Urinary bladder (tissue), 4 donors: Measurements from ENCODE around the gene ANTXR2. TPM values are rescaled to one million over a fixed set of nuclear protein-coding genes. Genes with fewer than 3 reads are reported as not detected.
"Not testable (repeated sequence)": the region's sequence is repeated elsewhere in the genome, so short reads cannot be mapped to it uniquely, and the experiment has no call there.

Experiments
- DNase-seq: peaks from one replicate; pipeline ENCODE4 v3.0.0-alpha.2; 2015; ENCODE audit errors: extremely low spot score
- H3K27ac ChIP-seq: one replicate; pipeline ENCODE4 v1.5.1; 2013; ENCODE audit warnings: low read depth, mild to moderate bottlenecking, moderate library complexity
- H3K36me3 ChIP-seq: one replicate; pipeline ENCODE4 v1.6.1; 2013; ENCODE audit warnings: mild to moderate bottlenecking, moderate library complexity; ENCODE audit not compliant: insufficient read depth
- H3K4me1 ChIP-seq: one replicate; pipeline ENCODE4 v1.6.1; 2013; ENCODE audit warnings: mild to moderate bottlenecking, moderate library complexity; ENCODE audit not compliant: insufficient read depth
- H3K4me3 ChIP-seq: one replicate; pipeline ENCODE4 v1.5.1; 2013; ENCODE audit warnings: low read depth, low read length
- WGBS: extraction: QIAGEN DNeasy Blood & Tissue Kit; methylation state at CpG from one replicate; pipeline ENCODE4 v1.1.7; 2013; 5-methylcytosine and 5-hydroxymethylcytosine counted together
- polyA plus RNA-seq: library from polyadenylated mRNA; stranded (reverse); fragments of 200-250 nt; gene quantifications from one replicate; pipeline ENCODE4 v1.2.3, GENCODE V29; 2013
- total RNA-seq: library from RNA; depleted of rRNA; stranded (reverse); fragments of >200 nt; gene quantifications from one replicate; pipeline ENCODE4 v1.2.3, GENCODE V29; 2014
- donor health status: healthy with polysubstance abuse.
- donor health status: healthy.

Gene ANTXR2
- total and polyA plus RNA-seq, 2 donors, result 133 to 149 TPM

GRCh38 chr4:79993476-79993875 lies 79.6 kb downstream of the ANTXR2 start:
- H3K4me3 ChIP-seq, result no peak overlapping the region
- no peaks in the 10 kb centered on the region for H3K36me3 ChIP-seq
- H3K4me1 ChIP-seq, result peaks cover 1% of the 10 kb centered on the region
- WGBS, result 73% methylated on average over 2 of the region's 2 CpGs
- no peak for DNase-seq
- no peak overlapping the region for H3K27ac ChIP-seq

DNA sequence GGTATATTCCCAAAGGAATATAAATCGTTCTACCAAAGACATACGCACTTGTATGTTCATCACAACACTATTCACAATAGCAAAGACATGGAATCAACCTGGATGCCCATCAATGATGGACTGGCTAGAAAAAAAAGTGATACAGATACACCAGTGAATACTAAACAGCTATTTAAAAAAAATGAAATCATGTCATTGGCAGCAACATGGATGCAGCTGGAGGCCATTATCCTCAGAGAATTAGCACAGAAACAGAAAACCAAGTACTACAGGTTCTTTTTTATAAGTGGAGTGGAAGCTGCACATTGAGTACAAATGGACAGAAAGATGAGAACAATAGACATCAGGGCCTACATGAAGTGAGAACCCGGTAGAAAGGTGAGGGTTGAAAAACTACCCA lies 81.4 kb downstream of the ANTXR2 start:
- Histone ChIP-seq H3K27ac (no peak overlapping the region), H3K4me3 (no peak overlapping the region), H3K4me1 (no peaks in the 10 kb centered on the region), H3K36me3 (no peaks in the 10 kb centered on the region)
- 97% methylated on average over 3 of the region's 3 CpGs for WGBS
- DNase-seq, result no peak

- not testable (repeated sequence) for H3K4me3 ChIP-seq, H3K27ac ChIP-seq, DNase-seq, H3K36me3 ChIP-seq, H3K4me1 ChIP-seq
- 90% methylated on average over 2 of the region's 2 CpGs for WGBS
Observed at GRCh38 chr4:79991100-79991499, 81.9 kb downstream of the ANTXR2 start.

- 94% methylated on average over 1 of the region's 1 CpG for WGBS
- no peak overlapping the region for H3K27ac ChIP-seq
- no peaks in the 10 kb centered on the region for H3K36me3 ChIP-seq
- DNase-seq, result no peak
- no peaks in the 10 kb centered on the region for H3K4me1 ChIP-seq
- no peak overlapping the region for H3K4me3 ChIP-seq
Observed at GRCh38 chr4:79987401-79987800, 85.6 kb downstream of the ANTXR2 start.

GRCh38 chr4:79983431-79983830 lies 89.6 kb downstream of the ANTXR2 start:
- 92% methylated on average over 4 of the region's 4 CpGs for WGBS
- DNase-seq, result no peak
- no peak overlapping the region for H3K4me3 ChIP-seq
- no peaks in the 10 kb centered on the region for H3K4me1 ChIP-seq
- H3K36me3 ChIP-seq, result no peaks in the 10 kb centered on the region
- H3K27ac ChIP-seq, result no peak overlapping the region

- Histone ChIP-seq H3K27ac (no peak overlapping the region), H3K4me3 (no peak overlapping the region), H3K4me1 (no peaks in the 10 kb centered on the region), H3K36me3 (no peaks in the 10 kb centered on the region)
- WGBS, result 60% methylated on average over 1 of the region's 1 CpG
- DNase-seq, result no peak
Observed at GRCh38 chr4:79982601-79983322, 90.3 kb downstream of the ANTXR2 start.

GRCh38 chr4:79980448-79980847 lies 92.6 kb downstream of the ANTXR2 start:
- Histone ChIP-seq H3K27ac (no peak overlapping the region), H3K4me3 (no peak overlapping the region), H3K36me3 (no peaks in the 10 kb centered on the region), H3K4me1 (no peaks in the 10 kb centered on the region)
- WGBS, result 29% methylated on average over 2 of the region's 2 CpGs
- DNase-seq, result no peak

DNA sequence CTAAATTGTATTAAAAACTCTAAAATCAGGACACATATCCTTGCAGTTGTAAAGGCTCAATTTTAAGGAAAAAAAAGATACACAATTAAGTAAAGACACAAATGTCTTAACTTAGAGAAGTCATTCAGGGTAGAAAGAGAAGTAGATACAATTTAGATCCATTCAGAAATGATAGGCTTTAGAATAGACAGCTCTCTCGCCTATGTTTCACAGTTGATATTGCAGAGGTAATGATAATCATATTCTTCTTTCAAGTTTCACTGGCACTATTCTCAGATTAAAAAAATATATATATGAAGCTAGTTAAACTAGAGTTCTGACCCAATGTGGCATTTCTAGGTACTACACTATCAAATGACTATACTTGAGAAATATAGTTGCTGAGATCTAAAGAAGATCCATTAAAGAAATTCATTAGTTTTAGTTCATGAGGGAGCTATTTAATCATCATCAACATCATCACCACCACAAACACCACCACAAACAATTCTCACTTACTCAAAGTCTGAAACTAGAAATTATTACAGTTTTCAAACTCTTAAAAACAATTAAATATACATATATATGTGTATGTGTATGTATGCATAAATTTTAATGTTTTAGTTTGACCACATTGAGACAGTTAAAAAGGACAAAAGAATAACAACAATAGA lies 93.1 kb downstream of the ANTXR2 start:
- Histone ChIP-seq H3K36me3 (no peaks in the 10 kb centered on the region), H3K4me1 (no peaks in the 10 kb centered on the region), H3K4me3 (no peak overlapping the region), H3K27ac (no peak overlapping the region)
- 94% methylated on average over 1 of the region's 1 CpG for WGBS
- DNase-seq, result no peak

DNA sequence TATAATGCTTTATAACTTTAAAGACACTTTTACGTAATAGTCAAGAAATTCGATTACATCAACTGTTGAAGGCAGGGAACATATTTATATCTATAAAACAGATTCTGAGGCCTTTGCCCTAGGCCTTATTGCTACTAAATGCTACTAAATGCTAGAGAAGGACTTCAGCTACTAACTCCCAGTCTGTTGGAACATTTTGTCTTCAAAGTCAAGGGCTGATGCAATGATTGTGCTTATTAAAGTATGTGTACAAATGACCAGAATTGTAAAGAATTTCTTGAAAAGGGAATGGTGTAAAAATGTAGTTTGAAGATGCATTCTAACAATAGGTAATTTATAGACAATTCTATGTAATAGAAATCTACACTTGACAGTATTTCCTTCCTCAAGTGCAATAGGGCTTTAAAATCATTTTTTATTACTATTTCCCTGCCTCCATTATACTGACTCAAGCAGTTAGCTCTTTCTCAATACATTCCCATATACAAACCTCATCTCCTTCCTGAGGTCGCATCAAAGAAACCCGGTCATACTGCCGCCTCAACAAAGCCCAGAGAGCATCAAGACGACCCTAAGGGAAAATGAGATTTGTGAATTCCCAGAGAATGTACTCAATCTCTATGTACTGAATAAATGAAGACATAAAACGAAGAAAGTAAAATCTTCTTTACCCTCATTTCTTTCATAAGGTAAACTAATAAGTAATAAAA lies 95.7 kb downstream of the ANTXR2 start:
- no peak for DNase-seq
- WGBS, result 97% methylated on average over 7 of the region's 7 CpGs
- Histone ChIP-seq H3K36me3 (peaks cover 2% of the 10 kb centered on the region), H3K4me3 (no peak overlapping the region), H3K27ac (no peak overlapping the region), H3K4me1 (no peaks in the 10 kb centered on the region)

DNA sequence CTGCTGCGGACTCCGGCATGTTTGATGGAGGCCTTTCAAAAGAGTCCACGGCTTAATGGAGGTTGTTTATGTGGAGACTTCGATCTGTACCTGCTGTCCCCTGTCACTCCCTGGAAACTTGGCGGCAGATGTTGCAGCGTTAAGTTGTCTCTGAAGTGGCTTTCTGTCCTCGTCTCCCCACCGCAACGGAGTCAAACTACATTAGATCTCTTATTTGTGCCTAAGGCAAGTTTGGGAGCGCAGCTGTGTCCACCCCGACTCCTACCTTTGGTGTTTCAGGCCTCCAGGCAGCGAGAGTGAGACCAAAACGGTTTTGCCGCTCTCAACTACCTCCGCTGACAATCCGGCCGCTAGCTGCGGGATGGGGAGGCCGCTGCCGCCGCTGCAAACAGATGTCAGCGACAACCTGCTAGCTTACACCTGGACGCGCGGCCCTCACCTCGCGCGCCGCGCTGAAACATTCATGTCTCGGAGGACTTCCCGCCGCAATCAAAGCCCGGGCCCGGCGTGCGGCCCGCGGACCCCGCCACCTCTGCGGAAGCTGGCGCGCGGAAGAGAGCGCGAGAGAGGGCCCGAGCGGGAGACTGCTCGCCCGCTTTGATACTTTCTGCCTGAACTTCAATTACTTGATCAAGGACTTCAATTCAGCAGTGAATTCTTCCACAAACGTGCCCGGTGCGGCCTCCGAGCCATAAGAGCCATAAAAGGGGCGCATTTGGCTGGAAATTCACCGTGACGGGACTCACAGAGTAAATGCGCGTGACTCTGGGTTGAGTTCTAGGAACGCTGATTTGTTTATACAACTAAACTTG lies 108.4 kb downstream of the ANTXR2 start:
- H3K4me3 ChIP-seq, result peak overlapping the region; percentile 15
- H3K4me1 ChIP-seq, result no peaks in the 10 kb centered on the region
- no peak overlapping the region for H3K27ac ChIP-seq
- no peaks in the 10 kb centered on the region for H3K36me3 ChIP-seq
- 63% methylated on average over 60 of the region's 60 CpGs for WGBS
- DNase-seq, result no peak

DNA sequence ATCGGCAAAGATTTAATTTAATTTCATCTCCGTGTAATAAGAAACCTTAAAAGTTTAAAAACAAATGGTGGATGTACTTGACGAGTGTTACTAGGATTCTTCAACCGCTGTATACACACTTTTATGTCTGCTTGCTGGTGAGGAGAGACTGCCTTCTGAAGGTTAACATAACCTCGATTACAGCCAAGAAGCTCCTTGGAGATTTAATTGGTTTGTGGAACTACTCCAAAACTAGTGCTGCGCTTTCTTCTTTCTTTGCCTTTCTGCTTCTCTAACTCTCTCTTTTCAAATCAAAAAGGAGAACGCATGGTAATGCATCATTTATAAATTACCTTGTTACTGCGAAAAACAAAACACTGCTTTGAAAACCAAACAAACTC lies 109.0 kb downstream of the ANTXR2 start:
- H3K4me1 ChIP-seq, result no peaks in the 10 kb centered on the region
- no peak overlapping the region for H3K27ac ChIP-seq
- H3K4me3 ChIP-seq, result no peak overlapping the region
- no peaks in the 10 kb centered on the region for H3K36me3 ChIP-seq
- 77% methylated on average over 8 of the region's 8 CpGs for WGBS
- no peak for DNase-seq

DNA sequence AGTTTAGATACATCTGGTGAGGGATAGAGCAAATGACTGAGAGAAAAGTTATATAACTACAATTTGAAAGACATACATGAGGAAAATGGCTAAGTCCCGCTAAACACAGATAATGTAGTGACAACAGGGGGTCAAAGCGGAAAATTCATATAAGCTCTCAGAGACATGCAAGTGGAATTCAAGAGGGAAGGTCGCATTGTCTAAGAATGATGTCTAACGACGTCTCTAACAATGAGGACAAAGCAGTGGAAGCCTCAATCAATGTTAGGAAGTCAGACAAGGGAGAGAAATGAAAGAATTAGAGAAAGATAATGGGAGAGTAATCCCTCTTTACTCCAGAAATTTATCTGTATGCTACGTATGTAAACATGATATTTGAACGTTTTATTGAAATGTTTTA lies 113.4 kb downstream of the ANTXR2 start:
- Histone ChIP-seq H3K4me1 (no peaks in the 10 kb centered on the region), H3K4me3 (no peak overlapping the region), H3K27ac (no peak overlapping the region), H3K36me3 (no peaks in the 10 kb centered on the region)
- no peak for DNase-seq
- 85% methylated on average over 7 of the region's 7 CpGs for WGBS

GRCh38 chr4:79958466-79959264 lies 114.4 kb downstream of the ANTXR2 start:
- DNase-seq, result no peak
- H3K4me1 ChIP-seq, result no peaks in the 10 kb centered on the region
- H3K27ac ChIP-seq, result no peak overlapping the region
- WGBS, result 32% methylated on average over 5 of the region's 5 CpGs
- H3K4me3 ChIP-seq, result no peak overlapping the region
- no peaks in the 10 kb centered on the region for H3K36me3 ChIP-seq
